BE2C (cell line): Measurements from ENCODE around the gene OR7A17. TPM values are rescaled to one million over a fixed set of nuclear protein-coding genes. Genes with fewer than 3 reads are reported as not detected.

Experiments
- DNase-seq: peaks from one replicate; pipeline ENCODE4 v3.0.0-alpha.2; 2020
- H3K27me3 ChIP-seq: fragments of 250-450 bp; sonication (Bioruptor Pico); 2 replicates; pipeline ENCODE4 v1.5.1; 2020; ENCODE audit warnings: mild to moderate bottlenecking
- H3K36me3 ChIP-seq: fragments of 250-450 bp; sonication (Bioruptor Pico); 2 replicates; pipeline ENCODE4 v1.5.1; 2020; ENCODE audit warnings: mild to moderate bottlenecking
- H3K4me1 ChIP-seq: fragments of 250-450 bp; sonication (Bioruptor Pico); 2 replicates; pipeline ENCODE4 v1.5.1; 2020
- H3K4me3 ChIP-seq: 2 replicates; pipeline ENCODE4 v1.5.1; 2011; ENCODE audit warnings: low read depth, low read length
- H3K9me3 ChIP-seq: fragments of 250-450 bp; sonication (Bioruptor Pico); 2 replicates; pipeline ENCODE4 v1.5.1; 2020
- CTCF ChIP-seq: IDR thresholded peaks from 2 replicates; pipeline ENCODE4 v1.5.1; 2012; ENCODE audit warnings: mild to moderate bottlenecking, low read depth, low read length
- polyA plus RNA-seq: library from polyadenylated mRNA; unstranded; fragments of >200 nt; gene quantifications from one replicate; pipeline ENCODE4 v1.2.1, GENCODE V29; 2012; ENCODE audit warnings: low read depth, missing spikeins; ENCODE audit not compliant: insufficient read length, insufficient read depth

Gene OR7A17
- not detected for polyA plus RNA-seq

GRCh38 chr19:14886032-14886431 lies at the start of gene OR7A17:
OR7A17 (minus strand) TSS chr19:14886132; CDS start chr19:14881355, 4,777 bp downstream.
- DNase-seq, result no peak
- no peaks in the 10 kb centered on the region for H3K36me3 ChIP-seq
- TF ChIP-seq CTCF, result no peak
- H3K9me3 ChIP-seq, result no peaks in the 10 kb centered on the region
- H3K4me3 ChIP-seq, result no peak within 1 kb of the TSS
- no peaks in the 10 kb centered on the region for H3K4me1 ChIP-seq
- H3K27me3 ChIP-seq, result no peaks in the 10 kb centered on the region

GRCh38 chr19:14933506-14933905 lies 47.6 kb upstream of the OR7A17 start:
- H3K36me3 ChIP-seq, result no peaks in the 10 kb centered on the region

GRCh38 chr19:14916848-14917247 lies 30.9 kb upstream of the OR7A17 start:
- Histone ChIP-seq H3K4me1 (no peaks in the 10 kb centered on the region), H3K36me3 (no peaks in the 10 kb centered on the region), H3K27me3 (peaks cover 16% of the 10 kb centered on the region), H3K9me3 (no peaks in the 10 kb centered on the region), H3K4me3 (no peak overlapping the region)
- no peak for DNase-seq
- TF ChIP-seq CTCF, result no peak

More at GRCh38 chr19:14933506-14933905, 47.6 kb upstream of the OR7A17 start:
- DNase-seq, result no peak
- no peak for TF ChIP-seq CTCF
- no peaks in the 10 kb centered on the region for H3K9me3 ChIP-seq
- no peaks in the 10 kb centered on the region for H3K4me1 ChIP-seq
- H3K4me3 ChIP-seq, result no peak overlapping the region
- H3K27me3 ChIP-seq, result no peaks in the 10 kb centered on the region

GRCh38 chr19:14915116-14915515 lies 29.2 kb upstream of the OR7A17 start:
- H3K4me1 ChIP-seq, result no peaks in the 10 kb centered on the region
- no peak for TF ChIP-seq CTCF

GRCh38 chr19:14906711-14907110 lies 20.8 kb upstream of the OR7A17 start:
- no peak for DNase-seq
- Histone ChIP-seq H3K4me3 (no peak overlapping the region), H3K36me3 (no peaks in the 10 kb centered on the region), H3K4me1 (no peaks in the 10 kb centered on the region), H3K27me3 (peaks cover 13% of the 10 kb centered on the region), H3K9me3 (no peaks in the 10 kb centered on the region)
- TF ChIP-seq CTCF, result no peak

More at GRCh38 chr19:14915116-14915515, 29.2 kb upstream of the OR7A17 start:
- Histone ChIP-seq H3K4me3 (no peak overlapping the region), H3K27me3 (peaks cover 10% of the 10 kb centered on the region), H3K36me3 (no peaks in the 10 kb centered on the region), H3K9me3 (no peaks in the 10 kb centered on the region)
- DNase-seq, result no peak

GRCh38 chr19:14901675-14902260 lies 15.8 kb upstream of the OR7A17 start:
- no peak for DNase-seq
- Histone ChIP-seq H3K4me3 (no peak overlapping the region), H3K36me3 (no peaks in the 10 kb centered on the region), H3K9me3 (no peaks in the 10 kb centered on the region), H3K4me1 (no peaks in the 10 kb centered on the region), H3K27me3 (peaks cover 3% of the 10 kb centered on the region; the same call in 1 of the 2 replicates)
- no peak for TF ChIP-seq CTCF
